RCC 7860 (cell line): ENCODE data around the gene ATG101.

Experiments used
- DNase-seq: peaks from one replicate; pipeline ENCODE4 v3.0.0-alpha.2; 2015; ENCODE audit warnings: low spot score
- FAIRE-seq: peaks from 2 replicates; lab custom pipeline; 2012; peaks lifted over from hg19 to GRCh38; lab: Jason Lieb, UNC

Gene ATG101

DNA sequence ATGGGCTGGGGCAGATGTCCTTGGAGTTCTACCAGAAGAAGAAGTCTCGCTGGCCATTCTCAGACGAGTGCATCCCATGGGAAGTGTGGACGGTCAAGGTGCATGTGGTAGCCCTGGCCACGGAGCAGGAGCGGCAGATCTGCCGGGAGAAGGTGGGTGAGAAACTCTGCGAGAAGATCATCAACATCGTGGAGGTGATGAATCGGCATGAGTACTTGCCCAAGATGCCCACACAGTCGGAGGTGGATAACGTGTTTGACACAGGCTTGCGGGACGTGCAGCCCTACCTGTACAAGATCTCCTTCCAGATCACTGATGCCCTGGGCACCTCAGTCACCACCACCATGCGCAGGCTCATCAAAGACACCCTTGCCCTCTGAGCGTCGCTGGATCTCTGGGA, 7.0 kb downstream of the ATG101 start:
- DNase-seq: no peak
- no peak for FAIRE-seq

GRCh38 chr12:52078276-52078675, 8.5 kb downstream of the ATG101 start:
- FAIRE-seq (no peak), DNase-seq (no peak)

- FAIRE-seq: no peak
Observed at GRCh38 chr12:52079576-52080402, 10.0 kb downstream of the ATG101 start, which contains the start of gene SMIM41. TSS of gene SMIM41 (plus strand) at chr12:52079704. CDS start at chr12:52079780, 76 bp downstream.

GRCh38 chr12:52080403-52081251, 10.8 kb downstream of the ATG101 start:
- FAIRE-seq (no peak), DNase-seq (no peak)

More at GRCh38 chr12:52079576-52080402, 10.0 kb downstream of the ATG101 start, which contains the start of gene SMIM41:
- no peak for DNase-seq

- no peak for DNase-seq
- no peak for FAIRE-seq
Observed at GRCh38 chr12:52081263-52081733, 11.5 kb downstream of the ATG101 start.

DNA sequence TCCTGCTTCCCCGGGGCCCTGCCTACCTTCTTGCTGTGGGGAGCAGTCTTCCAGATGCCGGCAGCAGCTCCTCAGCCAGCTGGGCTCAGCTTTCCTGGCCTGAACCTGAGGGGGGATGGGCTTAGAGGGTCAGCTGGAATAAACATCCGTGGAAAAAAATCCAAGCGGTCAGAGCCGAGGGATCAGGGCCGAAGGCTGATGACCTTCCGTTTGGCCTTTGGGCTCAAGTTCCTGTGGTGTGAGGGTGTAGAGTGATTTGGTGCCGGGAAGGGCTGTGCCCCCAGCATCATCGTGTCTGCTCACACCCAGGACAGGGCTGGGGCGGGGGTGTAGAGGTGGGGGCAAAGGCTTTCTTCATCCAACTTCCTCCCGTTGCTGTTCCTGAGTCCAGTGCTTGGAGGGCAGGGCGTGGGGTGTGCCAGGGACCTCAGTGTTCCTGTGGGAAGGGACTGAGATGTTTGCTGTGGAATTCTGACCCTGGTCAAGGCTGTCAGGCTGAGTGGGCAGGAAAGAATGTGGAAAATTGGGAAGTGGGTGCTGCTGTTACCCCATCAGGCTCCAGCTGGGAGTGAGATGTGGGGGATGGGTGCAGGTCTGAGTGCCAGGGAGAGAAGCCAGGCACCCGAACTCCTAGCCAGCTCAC, 12.4 kb downstream of the ATG101 start:
- DNase-seq (no peak), FAIRE-seq (no peak)

GRCh38 chr12:52082669-52082987, 12.8 kb downstream of the ATG101 start:
- DNase-seq (no peak), FAIRE-seq (no peak)

DNA sequence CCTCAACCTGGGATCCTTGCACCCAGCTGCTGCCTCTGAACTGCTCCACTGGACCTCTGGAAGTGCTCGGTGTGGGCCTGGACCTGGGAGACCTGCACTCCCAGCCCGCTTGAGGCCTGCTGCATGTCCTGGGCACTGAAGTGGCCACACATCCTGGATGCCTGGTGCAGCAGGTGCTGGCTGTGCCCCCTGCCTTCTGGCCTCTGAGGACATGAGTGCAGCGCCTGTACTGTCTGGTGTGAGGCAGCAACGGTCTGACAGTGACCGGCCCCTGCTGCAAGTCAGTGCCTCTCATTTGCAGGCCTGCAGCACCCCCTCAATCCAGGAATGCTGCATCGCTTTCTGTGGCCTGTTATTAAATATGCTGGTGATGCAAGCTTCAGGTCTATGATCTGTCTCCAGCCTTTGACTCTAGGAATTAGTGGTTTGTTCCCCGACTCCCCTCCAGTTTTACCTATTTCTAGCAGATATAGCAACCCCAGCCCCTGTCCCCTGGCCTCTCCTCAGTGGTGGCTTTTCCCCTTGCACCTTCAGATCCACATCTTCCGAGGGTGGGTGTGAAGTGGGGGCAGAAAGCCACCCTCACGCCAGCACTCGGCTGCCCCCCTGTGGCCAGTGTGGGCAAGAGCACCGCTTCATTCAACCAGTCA, 13.3 kb downstream of the ATG101 start:
- FAIRE-seq: no peak
- no peak for DNase-seq

- DNase-seq: no peak
- no peak for FAIRE-seq
Observed at GRCh38 chr12:52083638-52083996, 13.8 kb downstream of the ATG101 start.

DNA sequence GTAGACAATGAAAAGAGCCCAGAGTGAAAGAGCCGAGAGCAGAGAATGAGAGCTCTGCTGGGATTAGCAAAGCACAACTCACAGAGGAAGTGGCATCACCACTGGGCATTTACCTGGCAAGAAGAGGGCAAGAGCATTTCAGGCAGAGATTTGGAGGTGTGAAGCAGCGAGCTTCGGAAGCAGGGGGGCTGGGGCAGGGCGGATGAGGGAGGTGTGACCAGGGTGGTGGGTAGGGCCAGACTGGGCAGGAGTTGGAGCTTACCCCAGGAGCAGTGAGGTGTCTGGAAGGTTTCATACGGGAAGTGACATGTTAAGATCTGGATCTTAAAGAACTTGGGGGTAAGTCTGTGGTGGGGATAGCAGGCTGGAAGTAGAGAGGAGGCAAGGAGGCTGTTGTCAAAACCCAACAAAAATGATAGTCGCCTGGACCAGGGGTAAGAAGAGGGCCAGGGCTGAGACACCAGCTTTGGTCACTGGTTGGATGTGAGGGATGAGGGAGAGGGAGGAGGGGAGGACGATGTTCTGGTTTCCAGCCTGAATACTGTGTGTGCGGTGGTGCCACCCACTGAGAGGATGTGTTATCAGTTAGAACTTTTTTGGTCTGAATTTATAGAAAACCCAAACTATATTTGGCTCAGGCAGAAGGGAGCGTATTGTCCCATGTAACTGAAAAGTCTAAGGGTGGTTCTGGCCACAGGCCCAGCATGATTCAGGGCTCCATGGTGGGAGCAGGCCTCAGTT, 14.9 kb downstream of the ATG101 start:
- FAIRE-seq: no peak

GRCh38 chr12:52085682-52086180, 16.0 kb downstream of the ATG101 start:
- FAIRE-seq: no peak
- DNase-seq: no peak

More for the DNA sequence above, 14.9 kb downstream of the ATG101 start:
- DNase-seq: no peak

- FAIRE-seq: no peak
Observed at GRCh38 chr12:52086366-52086765, 16.6 kb downstream of the ATG101 start.

DNA sequence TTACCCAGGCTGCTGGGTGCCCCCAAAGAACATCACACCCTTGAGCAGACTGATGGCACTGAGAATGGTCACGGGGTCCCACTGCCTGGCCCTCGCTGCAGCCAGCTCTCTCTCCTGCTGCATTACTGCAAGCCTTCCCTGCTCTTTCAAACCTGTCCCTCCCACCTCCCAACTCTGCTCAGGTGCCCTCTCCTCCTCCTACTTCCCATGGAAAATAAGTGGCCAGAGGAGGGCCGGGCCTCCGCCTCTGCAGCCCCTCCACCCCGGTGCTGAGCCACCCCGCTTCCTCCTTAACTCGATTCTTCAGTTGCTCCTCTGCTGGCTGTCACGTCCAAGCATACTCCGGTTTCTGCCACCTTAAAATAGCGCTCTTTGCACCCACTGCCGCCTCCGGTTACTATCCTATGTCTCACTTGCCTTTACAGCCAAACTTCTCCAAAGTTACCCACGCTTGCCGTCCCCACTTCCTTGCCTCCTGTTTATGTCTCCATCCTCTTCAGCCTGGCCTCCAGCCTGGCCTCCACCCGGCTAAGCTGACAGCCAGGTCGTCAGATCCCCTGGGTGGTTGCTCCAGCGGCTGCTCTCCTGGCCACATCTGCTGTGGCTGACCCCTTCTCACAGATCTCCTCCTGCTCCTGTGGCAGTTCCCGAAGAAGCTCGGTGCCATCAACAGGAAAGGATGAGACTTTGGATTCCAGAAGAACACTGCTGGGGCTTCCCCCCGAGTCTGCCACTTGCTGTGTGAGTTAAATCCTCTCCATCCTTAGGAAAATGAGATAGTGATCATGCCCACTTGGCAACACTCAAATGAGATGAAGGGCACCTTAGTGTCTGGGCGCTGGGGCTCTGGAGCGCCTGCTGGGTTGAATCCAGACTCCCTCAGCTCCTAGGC, 17.4 kb downstream of the ATG101 start:
- DNase-seq (no peak), FAIRE-seq (no peak)

More at GRCh38 chr12:52086366-52086765, 16.6 kb downstream of the ATG101 start:
- DNase-seq: no peak

GRCh38 chr12:52087961-52088820, 18.4 kb downstream of the ATG101 start:
- DNase-seq (no peak), FAIRE-seq (no peak)

GRCh38 chr12:52089491-52089890, 19.7 kb downstream of the ATG101 start:
- FAIRE-seq (no peak), DNase-seq (no peak)

- FAIRE-seq (no peak), DNase-seq (no peak)
Observed at GRCh38 chr12:52090291-52090690, 20.5 kb downstream of the ATG101 start.

- no peak for FAIRE-seq
- no peak for DNase-seq
Observed at GRCh38 chr12:52091061-52091460, 21.3 kb downstream of the ATG101 start.

GRCh38 chr12:52091869-52092268, 22.1 kb downstream of the ATG101 start:
- DNase-seq (no peak), FAIRE-seq (no peak)
